Testis (tissue), 3 donors: ENCODE data around the gene ARHGAP12. TPM values are rescaled to one million over a fixed set of nuclear protein-coding genes. Genes with fewer than 3 reads are reported as not detected.

Experiments
- DNase-seq: peaks from one replicate; pipeline ENCODE4 v3.0.0-alpha.2; 2019
- H3K27ac ChIP-seq, 2 donors: fragments of 200-600 bp; sonication (generic); one replicate each; pipeline ENCODE4 v1.5.1; 2019
- H3K27me3 ChIP-seq: fragments of 200-600 bp; sonication (generic); one replicate; pipeline ENCODE4 v1.5.1; 2019
- H3K36me3 ChIP-seq: fragments of 200-600 bp; sonication (generic); one replicate; pipeline ENCODE4 v1.5.1; 2017; ENCODE audit warnings: low read depth; ENCODE audit errors: missing control alignments
- H3K4me1 ChIP-seq: fragments of 200-600 bp; sonication (generic); one replicate; pipeline ENCODE4 v1.5.1; 2019
- H3K4me3 ChIP-seq, 2 donors: fragments of 200-600 bp; sonication (generic); one replicate each; pipeline ENCODE4 v1.5.1; 2017 to 2019
- H3K9me3 ChIP-seq: fragments of 200-600 bp; sonication (generic); one replicate; pipeline ENCODE4 v1.5.1; 2017
- CTCF ChIP-seq, 3 experiments: fragments of 450-650 bp in 2 of 3; fragments of 200-600 bp in 1 of 3; sonication (generic) in 1 of 3; IDR thresholded peaks; one replicate each; pipeline ENCODE4 v1.5.1; 2016 to 2019; ENCODE audit warnings: antibody characterized with exemption in 3 of 3, mild to moderate bottlenecking in 2 of 3, moderate library complexity in 1 of 3
- POLR2A ChIP-seq: fragments of 450-650 bp; IDR thresholded peaks from one replicate; pipeline ENCODE4 v1.6.1; 2017; ENCODE audit warnings: antibody characterized with exemption, mild to moderate bottlenecking, moderate library complexity
- WGBS, 2 donors: methylation state at CpG; one replicate each; pipeline ENCODE4 v1.1.5; 2018; 5-methylcytosine and 5-hydroxymethylcytosine counted together
- intact Hi-C: fragments of 100-400 bp; cut with DNase I; formaldehyde crosslinking; loops from one replicate; pipeline ENCODE4 v1.15.1; 2023; ENCODE audit warnings: low total_unique reads
- polyA plus RNA-seq: library from polyadenylated mRNA; stranded (reverse); fragments of 350-450 nt; fragmentation: Illumina TruSeq; extraction: RNeasy Lipid Tissue Mini Kit (QIAGEN cat#74804); gene quantifications from one replicate; pipeline ENCODE4 v1.2.3, GENCODE V29; 2014; ENCODE audit warnings: low read depth, low replicate concordance; ENCODE audit not compliant: insufficient read depth
- total RNA-seq, 2 donors: library from RNA; depleted of rRNA; stranded (reverse); fragments of >200 nt; gene quantifications; one replicate each; pipeline ENCODE4 v1.2.3, GENCODE V29; 2016

Gene ARHGAP12
- total and polyA plus RNA-seq, 3 donors from 2014 or later, result 11.7 to 36.1 (median 33.1) TPM

GRCh38 chr10:31761156-31761555 lies 167.5 kb downstream of the ARHGAP12 start:
- DNase-seq, result no peak
- 82 to 89% methylated on average over 3 of the region's 3 CpGs for WGBS, 2 donors
- no peaks in the 10 kb centered on the region for H3K36me3 ChIP-seq
- H3K9me3 ChIP-seq, result no peaks in the 10 kb centered on the region
- no peak overlapping the region for H3K4me3 ChIP-seq
- TF ChIP-seq POLR2A (no peak), CTCF (IDR thresholded peaks at IDR 0.05) (no peak)
- intact Hi-C loops, result no loop called here
- no peaks in the 10 kb centered on the region for H3K27me3 ChIP-seq
- no peak overlapping the region for H3K27ac ChIP-seq
- peaks cover 14% of the 10 kb centered on the region for H3K4me1 ChIP-seq

GRCh38 chr10:31760674-31761081 lies 168.0 kb downstream of the ARHGAP12 start:
- no peaks in the 10 kb centered on the region for H3K36me3 ChIP-seq
- TF ChIP-seq POLR2A, result no peak
- H3K4me3 ChIP-seq, result peak overlapping the region; percentile 45 to 71
- H3K4me1 ChIP-seq, result peaks cover 14% of the 10 kb centered on the region
- no peak for DNase-seq
- peak overlapping the region; percentile 57 to 90 for H3K27ac ChIP-seq
- no peaks in the 10 kb centered on the region for H3K27me3 ChIP-seq
- no peaks in the 10 kb centered on the region for H3K9me3 ChIP-seq
- 26 to 29% methylated on average over 8 of the region's 8 CpGs for WGBS, 2 donors
- intact Hi-C loops, result no loop called here

- H3K4me1 ChIP-seq, result peaks cover 17% of the 10 kb centered on the region
- DNase-seq, result peak; percentile 97
- peak overlapping the region; percentile 65 to 71 for H3K4me3 ChIP-seq
- WGBS, 2 donors, result 0 to 1% methylated on average over 20 to 62 of the region's 63 CpGs
- H3K27me3 ChIP-seq, result no peaks in the 10 kb centered on the region
- TF ChIP-seq POLR2A (peak; percentile 39), CTCF (IDR thresholded peaks at IDR 0.05) (no peak)
- intact Hi-C loops, result no loop called here
- peak overlapping the region; percentile 80 to 90 for H3K27ac ChIP-seq
- no peaks in the 10 kb centered on the region for H3K9me3 ChIP-seq
- no peaks in the 10 kb centered on the region for H3K36me3 ChIP-seq
Measured at GRCh38 chr10:31759799-31760626, 168.6 kb downstream of the ARHGAP12 start.

GRCh38 chr10:31759124-31759798 lies 169.4 kb downstream of the ARHGAP12 start:
- 3 to 9% methylated on average over 18 to 26 of the region's 36 CpGs for WGBS, 2 donors
- TF ChIP-seq CTCF (IDR thresholded peaks at IDR 0.05), result no peak
- TF ChIP-seq POLR2A, result no peak
- H3K36me3 ChIP-seq, result no peaks in the 10 kb centered on the region

GRCh38 chr10:31758495-31758894 lies 170.1 kb downstream of the ARHGAP12 start:
- 78 to 80% methylated on average over 5 of the region's 5 CpGs for WGBS, 2 donors
- no peak for TF ChIP-seq CTCF (IDR thresholded peaks at IDR 0.05)
- no peak for TF ChIP-seq POLR2A
- intact Hi-C loops, result no loop called here
- no peak overlapping the region for H3K4me3 ChIP-seq
- H3K4me1 ChIP-seq, result peaks cover 21% of the 10 kb centered on the region
- no peaks in the 10 kb centered on the region for H3K9me3 ChIP-seq
- DNase-seq, result no peak
- H3K27ac ChIP-seq, result peak overlapping the region in 1 of 2 donors; percentile 87
- no peaks in the 10 kb centered on the region for H3K36me3 ChIP-seq
- H3K27me3 ChIP-seq, result no peaks in the 10 kb centered on the region

More at GRCh38 chr10:31759124-31759798, 169.4 kb downstream of the ARHGAP12 start:
- intact Hi-C loops, result no loop called here
- Histone ChIP-seq H3K9me3 (no peaks in the 10 kb centered on the region), H3K4me1 (peaks cover 21% of the 10 kb centered on the region), H3K27me3 (no peaks in the 10 kb centered on the region), H3K4me3 (peak overlapping the region; percentile 65 to 71), H3K27ac (peak overlapping the region; percentile 80 to 87)
- DNase-seq, result no peak
